ENCODE data around the gene TRERF1.

TRERF1 gene

GRCh38 chr6:42419490-42420280 is 32.0 kb downstream of the TRERF1 start:
- no peak for DNase-seq

GRCh38 chr6:42418724-42419123 is 33.0 kb downstream of the TRERF1 start:
- no peak for DNase-seq

GRCh38 chr6:42417641-42418112 is 34.0 kb downstream of the TRERF1 start:
- no peak for DNase-seq

- DNase-seq = no peak
Measured at GRCh38 chr6:42411406-42411805, 40.3 kb downstream of the TRERF1 start.

GRCh38 chr6:42410861-42411260 is 40.9 kb downstream of the TRERF1 start:
- DNase-seq = no peak

GRCh38 chr6:42409581-42409980 is 42.1 kb downstream of the TRERF1 start:
- no peak for DNase-seq

GRCh38 chr6:42407379-42407778 is 44.3 kb downstream of the TRERF1 start:
- DNase-seq = no peak

GRCh38 chr6:42406306-42407280 is 45.1 kb downstream of the TRERF1 start:
- DNase-seq = no peak

- no peak for DNase-seq
Measured at GRCh38 chr6:42405021-42405420, 46.7 kb downstream of the TRERF1 start.

GRCh38 chr6:42404484-42404883 is 47.2 kb downstream of the TRERF1 start:
- DNase-seq = no peak

GRCh38 chr6:42403831-42404230 is 47.9 kb downstream of the TRERF1 start:
- no peak for DNase-seq

- DNase-seq = no peak
Measured at GRCh38 chr6:42403421-42403820, 48.3 kb downstream of the TRERF1 start.

- no peak for DNase-seq
Measured at GRCh38 chr6:42402184-42402583, 49.5 kb downstream of the TRERF1 start.

- DNase-seq = no peak
Measured at GRCh38 chr6:42401613-42401951, 50.1 kb downstream of the TRERF1 start.

GRCh38 chr6:42400886-42401612 is 50.7 kb downstream of the TRERF1 start:
- no peak for DNase-seq

GRCh38 chr6:42400061-42400760 is 51.5 kb downstream of the TRERF1 start:
- no peak for DNase-seq

GRCh38 chr6:42396720-42397119 is 55.0 kb downstream of the TRERF1 start:
- DNase-seq = no peak

- no peak for DNase-seq
Measured at GRCh38 chr6:42394881-42395620, 56.7 kb downstream of the TRERF1 start.

GRCh38 chr6:42394151-42394550 is 57.6 kb downstream of the TRERF1 start:
- no peak for DNase-seq

- peak; percentile 17 for DNase-seq
Measured at GRCh38 chr6:42393339-42393738, 58.4 kb downstream of the TRERF1 start.

GRCh38 chr6:42392833-42393232 is 58.9 kb downstream of the TRERF1 start:
- peak; percentile 17 for DNase-seq

GRCh38 chr6:42391441-42391840 is 60.3 kb downstream of the TRERF1 start:
- DNase-seq = no peak

All from retina (tissue), 1 donor.